Measurements from ENCODE around the gene IFI30.

GRCh38 chr19:18220632-18221275, 47.1 kb downstream of the IFI30 start:
- TF ChIP-seq, protein P1, sequence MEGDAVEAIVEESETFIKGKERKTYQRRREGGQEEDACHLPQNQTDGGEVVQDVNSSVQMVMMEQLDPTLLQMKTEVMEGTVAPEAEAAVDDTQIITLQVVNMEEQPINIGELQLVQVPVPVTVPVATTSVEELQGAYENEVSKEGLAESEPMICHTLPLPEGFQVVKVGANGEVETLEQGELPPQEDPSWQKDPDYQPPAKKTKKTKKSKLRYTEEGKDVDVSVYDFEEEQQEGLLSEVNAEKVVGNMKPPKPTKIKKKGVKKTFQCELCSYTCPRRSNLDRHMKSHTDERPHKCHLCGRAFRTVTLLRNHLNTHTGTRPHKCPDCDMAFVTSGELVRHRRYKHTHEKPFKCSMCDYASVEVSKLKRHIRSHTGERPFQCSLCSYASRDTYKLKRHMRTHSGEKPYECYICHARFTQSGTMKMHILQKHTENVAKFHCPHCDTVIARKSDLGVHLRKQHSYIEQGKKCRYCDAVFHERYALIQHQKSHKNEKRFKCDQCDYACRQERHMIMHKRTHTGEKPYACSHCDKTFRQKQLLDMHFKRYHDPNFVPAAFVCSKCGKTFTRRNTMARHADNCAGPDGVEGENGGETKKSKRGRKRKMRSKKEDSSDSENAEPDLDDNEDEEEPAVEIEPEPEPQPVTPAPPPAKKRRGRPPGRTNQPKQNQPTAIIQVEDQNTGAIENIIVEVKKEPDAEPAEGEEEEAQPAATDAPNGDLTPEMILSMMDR (IDR thresholded peaks at IDR 0.05) = no peak
- TF ChIP-seq EP300 (IDR thresholded peaks at IDR 0.05) (no peak), POLR2A (IDR thresholded peaks at IDR 0.05) (no peak)

Measured in suprapubic skin (tissue), 3 donors.